ENCODE results near the gene FMN1. TPM values are rescaled to one million over a fixed set of nuclear protein-coding genes. Genes with fewer than 3 reads are reported as not detected.

FMN1 gene
- total RNA-seq, 1 donor from 2014 or later: 4.3 TPM

DNA sequence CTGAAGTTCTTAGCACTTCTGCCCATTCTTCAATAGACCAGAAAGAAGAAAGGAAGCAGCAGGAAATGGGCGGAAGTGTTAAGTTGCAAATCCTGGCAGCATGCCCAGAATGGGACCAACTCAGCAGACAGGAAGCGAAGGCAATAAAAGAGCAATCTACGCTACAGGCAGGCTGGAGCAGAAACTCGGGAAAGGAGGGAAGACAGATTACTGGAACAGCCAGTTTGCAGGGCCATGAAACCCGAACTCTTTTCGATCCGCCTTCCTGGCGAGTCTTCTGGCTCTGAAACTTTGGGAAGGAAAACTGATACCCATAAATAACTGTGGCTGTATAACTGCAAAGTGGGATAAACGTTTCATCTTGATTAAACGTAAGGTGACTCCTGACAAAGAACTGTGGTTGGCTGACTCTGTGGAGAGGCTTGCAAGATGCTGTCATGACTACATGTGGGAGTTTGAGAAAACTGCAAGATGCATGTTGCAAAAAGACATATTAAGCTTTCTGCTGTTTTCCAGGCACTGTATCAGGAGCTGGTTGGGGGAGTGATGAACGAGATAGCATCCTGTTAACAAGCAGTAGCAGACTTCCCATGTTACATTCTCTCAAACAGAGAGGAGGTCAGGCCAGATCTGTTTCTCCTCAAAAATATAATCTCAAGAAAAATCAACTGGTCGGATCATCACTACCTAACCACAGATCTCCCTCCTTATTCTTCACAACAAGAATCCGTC is 67.8 kb downstream of the FMN1 start:
- peak overlapping the region; percentile 19 for H3K4me3 ChIP-seq (ENCODE audit: low read depth, low read length)
- peak; percentile 65 for DNase-seq (ENCODE audit: low read depth)
- TF ChIP-seq, protein P1, sequence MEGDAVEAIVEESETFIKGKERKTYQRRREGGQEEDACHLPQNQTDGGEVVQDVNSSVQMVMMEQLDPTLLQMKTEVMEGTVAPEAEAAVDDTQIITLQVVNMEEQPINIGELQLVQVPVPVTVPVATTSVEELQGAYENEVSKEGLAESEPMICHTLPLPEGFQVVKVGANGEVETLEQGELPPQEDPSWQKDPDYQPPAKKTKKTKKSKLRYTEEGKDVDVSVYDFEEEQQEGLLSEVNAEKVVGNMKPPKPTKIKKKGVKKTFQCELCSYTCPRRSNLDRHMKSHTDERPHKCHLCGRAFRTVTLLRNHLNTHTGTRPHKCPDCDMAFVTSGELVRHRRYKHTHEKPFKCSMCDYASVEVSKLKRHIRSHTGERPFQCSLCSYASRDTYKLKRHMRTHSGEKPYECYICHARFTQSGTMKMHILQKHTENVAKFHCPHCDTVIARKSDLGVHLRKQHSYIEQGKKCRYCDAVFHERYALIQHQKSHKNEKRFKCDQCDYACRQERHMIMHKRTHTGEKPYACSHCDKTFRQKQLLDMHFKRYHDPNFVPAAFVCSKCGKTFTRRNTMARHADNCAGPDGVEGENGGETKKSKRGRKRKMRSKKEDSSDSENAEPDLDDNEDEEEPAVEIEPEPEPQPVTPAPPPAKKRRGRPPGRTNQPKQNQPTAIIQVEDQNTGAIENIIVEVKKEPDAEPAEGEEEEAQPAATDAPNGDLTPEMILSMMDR (conservative IDR thresholded peaks at IDR 0.05; ENCODE audit: low read depth, low read length): no peak

DNA sequence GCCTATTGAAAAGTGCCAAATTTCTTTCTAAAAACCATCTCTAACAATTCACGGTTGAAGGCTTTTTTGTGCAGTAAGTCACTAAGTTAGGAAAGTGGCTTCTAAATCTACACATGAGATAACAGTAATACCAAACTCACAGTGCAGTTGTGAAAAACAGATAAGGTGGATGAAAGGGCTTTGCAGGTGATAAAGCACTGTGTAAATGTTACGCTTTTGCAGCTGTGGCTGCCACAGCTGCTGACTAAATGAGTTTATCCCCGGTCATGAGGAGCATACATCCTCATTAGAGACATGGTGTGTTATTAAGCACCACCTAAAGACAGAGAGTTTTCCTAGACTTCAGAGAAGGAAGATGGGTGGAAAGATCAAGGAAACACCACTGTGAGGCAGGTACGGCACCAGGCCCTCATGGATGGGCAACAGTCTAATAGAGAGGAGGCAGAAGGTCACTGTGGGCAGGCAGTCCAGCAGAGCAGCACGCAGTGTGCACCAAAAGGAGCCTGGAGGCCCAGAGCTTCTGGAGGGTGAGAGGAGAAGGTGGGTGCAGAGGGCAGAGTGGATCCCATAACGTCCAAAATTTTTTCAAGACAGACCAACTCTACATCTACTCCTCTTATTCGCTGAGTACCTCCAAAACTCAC is 68.5 kb downstream of the FMN1 start:
- no peak for DNase-seq (ENCODE audit: low read depth)
- no peak overlapping the region for H3K4me3 ChIP-seq (ENCODE audit: low read depth, low read length)
- TF ChIP-seq, protein P1 (conservative IDR thresholded peaks at IDR 0.05; ENCODE audit: low read depth, low read length): no peak

DNA sequence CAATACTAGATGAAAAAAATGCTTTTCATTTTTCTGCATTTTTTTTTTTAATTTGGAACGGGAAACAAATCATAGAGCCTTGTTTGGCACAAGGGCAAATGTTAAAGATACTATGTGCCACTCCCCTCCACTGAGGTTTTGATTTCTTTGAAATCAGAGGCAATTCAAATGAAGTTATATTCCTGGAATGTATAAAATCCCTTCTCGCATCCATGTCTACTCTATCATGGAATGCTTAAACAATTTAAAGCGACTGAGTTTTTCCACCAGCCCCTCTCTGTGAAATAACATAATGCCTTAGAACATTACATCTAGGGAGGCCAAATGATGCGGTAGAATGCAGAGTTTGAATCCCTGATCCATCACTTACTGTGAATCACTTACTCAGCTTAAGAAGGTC is 69.7 kb downstream of the FMN1 start:
- DNase-seq (ENCODE audit: low read depth): no peak
- TF ChIP-seq, protein P1 (conservative IDR thresholded peaks at IDR 0.05; ENCODE audit: low read depth, low read length): no peak
- no peak overlapping the region for H3K4me3 ChIP-seq (ENCODE audit: low read depth, low read length)

DNA sequence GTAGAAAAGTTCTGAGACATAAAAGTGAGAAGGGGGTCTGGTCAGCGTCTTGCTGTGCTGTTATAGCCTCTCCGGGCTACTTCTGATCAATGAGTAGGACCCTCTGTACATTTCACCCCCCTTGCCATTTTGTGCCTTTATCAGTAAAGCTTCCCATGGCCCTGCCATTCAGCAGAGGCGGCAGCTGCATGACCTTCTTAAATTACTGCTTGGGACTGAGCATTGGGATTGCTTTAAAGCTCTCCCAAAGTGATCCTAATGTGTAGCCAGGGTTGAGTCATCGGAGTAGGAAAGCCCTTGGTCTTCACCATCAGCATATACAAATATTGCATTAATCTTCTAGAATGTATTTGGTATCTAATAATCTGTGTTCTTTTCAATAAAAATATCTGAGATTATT is 70.2 kb downstream of the FMN1 start:
- H3K4me3 ChIP-seq (ENCODE audit: low read depth, low read length): no peak overlapping the region
- TF ChIP-seq, protein P1 (conservative IDR thresholded peaks at IDR 0.05; ENCODE audit: low read depth, low read length): no peak
- no peak for DNase-seq (ENCODE audit: low read depth)

DNA sequence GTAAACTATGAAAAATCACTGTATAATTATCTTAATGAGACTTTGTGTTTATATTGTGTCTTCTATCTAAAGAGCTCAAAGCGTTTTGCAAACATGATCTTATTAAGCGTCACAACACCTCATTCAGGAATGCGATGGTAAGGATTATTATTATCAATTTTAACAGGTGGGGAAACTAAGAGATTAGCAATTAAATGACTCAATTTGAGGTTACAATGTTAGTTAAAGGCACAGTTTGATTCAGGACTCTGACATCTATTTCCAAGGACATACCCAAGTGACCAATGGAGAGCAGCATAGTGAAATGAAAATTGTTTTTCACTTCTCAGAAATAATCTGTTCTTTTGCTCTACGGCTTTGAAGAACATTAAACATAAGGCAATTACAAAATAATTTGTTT is 74.6 kb downstream of the FMN1 start:
- TF ChIP-seq, protein P1 (conservative IDR thresholded peaks at IDR 0.05; ENCODE audit: low read depth, low read length): no peak
- DNase-seq (ENCODE audit: low read depth): no peak
- H3K4me3 ChIP-seq (ENCODE audit: low read depth, low read length): no peak overlapping the region

DNA sequence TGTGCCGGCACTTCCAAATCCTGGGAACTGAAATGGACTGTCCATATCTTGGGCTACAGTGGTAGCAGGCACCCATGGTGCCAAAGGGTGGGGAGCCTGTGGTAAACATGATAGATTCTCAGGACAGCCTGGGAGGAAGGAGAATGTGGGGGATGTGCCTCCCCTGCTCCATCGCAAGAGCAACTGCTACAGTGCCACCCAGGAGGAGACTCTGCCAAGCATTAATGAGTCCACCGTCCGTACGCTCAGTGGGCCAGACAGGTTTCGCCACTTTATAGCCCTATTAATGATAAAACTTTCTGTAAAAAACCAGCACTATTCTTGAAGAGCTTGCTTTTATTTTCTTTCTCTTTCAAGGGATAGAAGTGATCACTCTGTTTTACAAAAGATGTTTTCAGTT is 75.2 kb downstream of the FMN1 start:
- DNase-seq (ENCODE audit: low read depth): no peak
- TF ChIP-seq, protein P1 (conservative IDR thresholded peaks at IDR 0.05; ENCODE audit: low read depth, low read length): no peak
- no peak overlapping the region for H3K4me3 ChIP-seq (ENCODE audit: low read depth, low read length)

DNA sequence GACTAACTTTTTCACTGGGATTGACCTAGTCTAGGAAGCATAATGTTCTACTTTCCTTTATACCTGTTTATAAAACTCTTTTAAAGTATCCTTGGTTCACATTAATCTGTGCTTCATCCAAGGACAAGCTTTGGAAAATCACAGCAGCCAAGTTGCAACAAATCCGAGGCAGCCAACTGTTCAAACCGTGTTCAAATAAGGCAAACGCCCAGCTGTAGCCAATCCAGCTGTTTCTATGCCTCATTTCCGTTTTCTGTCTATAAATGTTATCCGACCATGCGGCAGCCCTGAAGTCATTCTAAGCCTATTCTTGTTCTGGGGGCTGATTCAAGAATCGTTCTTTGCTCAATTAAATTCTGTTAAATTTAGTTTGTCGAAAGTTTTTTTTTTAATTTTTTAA is 78.3 kb downstream of the FMN1 start:
- TF ChIP-seq, protein P1 (conservative IDR thresholded peaks at IDR 0.05; ENCODE audit: low read depth, low read length): no peak
- DNase-seq (ENCODE audit: low read depth): no peak
- no peak overlapping the region for H3K4me3 ChIP-seq (ENCODE audit: low read depth, low read length)
